Thyroid gland (tissue), 4 donors: ENCODE measurements around the gene COG5.

ENCODE experiments used
- POLR2A ChIP-seq, 2 donors: fragments of 450-650 bp; IDR thresholded peaks; one replicate each; pipeline ENCODE4 v1.6.1; 2017; ENCODE audit warnings: antibody characterized with exemption in 2 of 2, mild to moderate bottlenecking in 2 of 2, moderate library complexity in 1 of 2
- TF ChIP-seq, protein P1 (sequence below), 6 experiments: fragments of 200-600 bp in 3 of 6; fragments of 450-650 bp in 3 of 6; sonication (generic) in 3 of 6; IDR thresholded peaks; one replicate each; pipeline ENCODE4 v1.5.1; 2016 to 2019; ENCODE audit warnings: antibody characterized with exemption in 6 of 6, mild to moderate bottlenecking in 2 of 6, inconsistent platforms in 1 of 6, moderate library complexity in 1 of 6

DNA sequence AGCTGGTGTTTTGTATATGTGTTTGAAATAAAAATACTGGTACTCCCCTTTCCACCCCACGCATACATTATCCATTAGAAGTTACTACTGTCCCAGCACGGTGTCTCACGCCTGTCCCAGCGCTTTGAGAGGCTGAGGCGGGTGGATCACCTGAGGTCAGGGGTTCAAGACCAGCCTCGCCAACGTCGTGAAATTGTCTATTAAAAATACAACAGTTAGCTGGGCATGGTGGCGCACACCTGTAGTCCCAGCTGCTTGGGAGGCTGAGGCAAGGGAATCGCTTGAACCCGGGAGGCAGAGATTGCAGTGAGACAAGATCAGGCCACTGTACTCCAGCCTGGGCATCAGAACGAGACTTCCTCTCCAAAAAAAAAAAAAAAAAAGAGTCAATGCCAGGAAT, 392.2 kb downstream of the COG5 start:
- TF ChIP-seq, protein P1, sequence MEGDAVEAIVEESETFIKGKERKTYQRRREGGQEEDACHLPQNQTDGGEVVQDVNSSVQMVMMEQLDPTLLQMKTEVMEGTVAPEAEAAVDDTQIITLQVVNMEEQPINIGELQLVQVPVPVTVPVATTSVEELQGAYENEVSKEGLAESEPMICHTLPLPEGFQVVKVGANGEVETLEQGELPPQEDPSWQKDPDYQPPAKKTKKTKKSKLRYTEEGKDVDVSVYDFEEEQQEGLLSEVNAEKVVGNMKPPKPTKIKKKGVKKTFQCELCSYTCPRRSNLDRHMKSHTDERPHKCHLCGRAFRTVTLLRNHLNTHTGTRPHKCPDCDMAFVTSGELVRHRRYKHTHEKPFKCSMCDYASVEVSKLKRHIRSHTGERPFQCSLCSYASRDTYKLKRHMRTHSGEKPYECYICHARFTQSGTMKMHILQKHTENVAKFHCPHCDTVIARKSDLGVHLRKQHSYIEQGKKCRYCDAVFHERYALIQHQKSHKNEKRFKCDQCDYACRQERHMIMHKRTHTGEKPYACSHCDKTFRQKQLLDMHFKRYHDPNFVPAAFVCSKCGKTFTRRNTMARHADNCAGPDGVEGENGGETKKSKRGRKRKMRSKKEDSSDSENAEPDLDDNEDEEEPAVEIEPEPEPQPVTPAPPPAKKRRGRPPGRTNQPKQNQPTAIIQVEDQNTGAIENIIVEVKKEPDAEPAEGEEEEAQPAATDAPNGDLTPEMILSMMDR (IDR thresholded peaks at IDR 0.05), result no peak
- no peak for TF ChIP-seq POLR2A (IDR thresholded peaks at IDR 0.05)
